Measurements from ENCODE around the gene LACTB. TPM values are rescaled to one million over a fixed set of nuclear protein-coding genes. Genes with fewer than 3 reads are reported as not detected.

The LACTB gene
- polyA plus RNA-seq, 1 experiment: 51.1 TPM

- CTCF ChIA-PET: no interaction called here
- H3K27me3 ChIP-seq (ENCODE audit: control insufficient read depth, insufficient read depth, low read length): no peaks in the 10 kb centered on the region
- no peak for TF ChIP-seq CTCF (IDR thresholded peaks at IDR 0.05; ENCODE audit: low read depth, low read length)
- peak overlapping the region; percentile 34 for H3K27ac ChIP-seq (ENCODE audit: low read depth, low read length)
- peak; percentile 51 for DNase-seq (ENCODE audit: low read depth, low spot score)
- H3K9me3 ChIP-seq (ENCODE audit: control insufficient read depth, insufficient read depth, low read length): no peaks in the 10 kb centered on the region
- POLR2A ChIA-PET: interaction anchor here (0.5 to 2.2 kb wide), 3 partner anchors 29 to 141 kb away, joined by 4 to 8 read pairs (median 4); partner anchors contain the start of gene RPS27L
- H3K4me3 ChIP-seq (ENCODE audit: low read depth, low read length): no peak overlapping the region
Measured at GRCh38 chr15:63186065-63186464, 64.4 kb downstream of the LACTB start.

GRCh38 chr15:63187589-63188226, 66.0 kb downstream of the LACTB start:
- Histone ChIP-seq H3K9me3 (ENCODE audit: control insufficient read depth, insufficient read depth, low read length) (no peaks in the 10 kb centered on the region), H3K27me3 (ENCODE audit: control insufficient read depth, insufficient read depth, low read length) (no peaks in the 10 kb centered on the region), H3K4me3 (ENCODE audit: low read depth, low read length) (no peak overlapping the region), H3K27ac (ENCODE audit: low read depth, low read length) (no peak overlapping the region)
- ChIA-PET CTCF (no interaction called here), POLR2A (interaction anchor here (0.6 to 0.7 kb wide), 2 partner anchors 114 to 249 kb away, joined by 4 to 7 read pairs; no protein-coding TSS in a partner anchor)
- DNase-seq (ENCODE audit: low read depth, low spot score): no peak
- no peak for TF ChIP-seq CTCF (IDR thresholded peaks at IDR 0.05; ENCODE audit: low read depth, low read length)

- Histone ChIP-seq H3K27me3 (ENCODE audit: control insufficient read depth, insufficient read depth, low read length) (no peaks in the 10 kb centered on the region), H3K4me3 (ENCODE audit: low read depth, low read length) (peak overlapping the region; percentile 68), H3K27ac (ENCODE audit: low read depth, low read length) (peak overlapping the region; percentile 57), H3K9me3 (ENCODE audit: control insufficient read depth, insufficient read depth, low read length) (no peaks in the 10 kb centered on the region)
- no peak for TF ChIP-seq CTCF (IDR thresholded peaks at IDR 0.05; ENCODE audit: low read depth, low read length)
- no peak for DNase-seq (ENCODE audit: low read depth, low spot score)
- CTCF ChIA-PET: no interaction called here
- POLR2A ChIA-PET: interaction anchor here (0.6 to 1.5 kb wide), 7 partner anchors 10 to 248 kb away, joined by 3 to 15 read pairs (median 5); partner anchors contain the start of genes APH1B, RPS27L and TPM1
Measured at GRCh38 chr15:63188247-63188925, 66.7 kb downstream of the LACTB start.

GRCh38 chr15:63188926-63189871, 67.5 kb downstream of the LACTB start, which contains the start of gene RAB8B:
Gene RAB8B (plus strand): TSS chr15:63189606. CDS start chr15:63189625, 19 bp downstream.
- CTCF ChIA-PET: no interaction called here
- peak; percentile 90 for DNase-seq (ENCODE audit: low read depth, low spot score)
- Histone ChIP-seq H3K27ac (ENCODE audit: low read depth, low read length) (peak within 1 kb of the TSS; percentile 57), H3K27me3 (ENCODE audit: control insufficient read depth, insufficient read depth, low read length) (no peaks in the 10 kb centered on the region), H3K4me3 (ENCODE audit: low read depth, low read length) (peak within 1 kb of the TSS; percentile 86), H3K9me3 (ENCODE audit: control insufficient read depth, insufficient read depth, low read length) (no peaks in the 10 kb centered on the region)
- TF ChIP-seq CTCF (IDR thresholded peaks at IDR 0.05; ENCODE audit: low read depth, low read length): no peak
- POLR2A ChIA-PET: interaction anchor here (0.6 to 1.5 kb wide), 8 partner anchors 9 to 146 kb away, joined by 3 to 15 read pairs (median 4); partner anchors contain the start of genes APH1B, RPS27L and TPM1

All from AG04450 (cell line).